GM12878 (cell line): ENCODE results near the gene EDNRB.

ENCODE experiments used
- CTCF ChIP-seq, 3 experiments: IDR thresholded peaks in 2 of 3; conservative IDR thresholded peaks in 1 of 3; 2 replicates each; pipeline ENCODE4 v1.5.1; 2011; ENCODE audit warnings: low read depth in 3 of 3, low read length in 3 of 3, mild to moderate bottlenecking in 3 of 3, control low read depth in 2 of 3, moderate library complexity in 2 of 3, inconsistent platforms in 1 of 3, mixed read lengths in 1 of 3; ENCODE audit not compliant: control insufficient read depth in 2 of 3, insufficient read depth in 1 of 3; ENCODE audit errors: extremely low read depth in 1 of 3
- E2F4 ChIP-seq: IDR thresholded peaks from 2 replicates; pipeline ENCODE4 v1.6.1; 2012; ENCODE audit warnings: low read depth, low read length, improper control_type of control experiment
- MYC ChIP-seq: IDR thresholded peaks from 2 replicates; pipeline ENCODE4 v1.6.1; 2011; ENCODE audit warnings: mild to moderate bottlenecking, low read length, moderate library complexity, inconsistent platforms; ENCODE audit not compliant: insufficient read depth, insufficient replicate concordance, insufficient read length, severe bottlenecking
- NBN ChIP-seq: fragments of 450-650 bp; IDR thresholded peaks from 2 replicates; pipeline ENCODE4 v1.6.1; 2016
- POU2F2 ChIP-seq: IDR thresholded peaks from 3 replicates; pipeline ENCODE4 v1.6.1; 2011; ENCODE audit warnings: low read depth, mild to moderate bottlenecking, low read length, borderline replicate concordance
- RBBP5 ChIP-seq: fragments of 200-600 bp; sonication (generic); conservative IDR thresholded peaks from 2 replicates; pipeline ENCODE4 v1.6.1; 2016
- REST ChIP-seq: IDR thresholded peaks from 2 replicates; pipeline ENCODE4 v1.6.1; 2012; ENCODE audit warnings: mild to moderate bottlenecking, low read depth, low read length
- SMAD1 ChIP-seq: fragments of 450-650 bp; IDR thresholded peaks from 2 replicates; pipeline ENCODE4 v1.6.1; 2018; ENCODE audit warnings: mild to moderate bottlenecking, low read depth; ENCODE audit not compliant: partially characterized antibody
- SREBF2 ChIP-seq: IDR thresholded peaks from 2 replicates; pipeline ENCODE4 v1.6.1; 2012; ENCODE audit warnings: mild to moderate bottlenecking, low read length
- TAF1 ChIP-seq: IDR thresholded peaks from 2 replicates; pipeline ENCODE4 v1.6.1; 2011; ENCODE audit warnings: mild to moderate bottlenecking, low read depth, low read length, borderline replicate concordance
- ZNF274 ChIP-seq: IDR thresholded peaks from one replicate; pipeline ENCODE4 v1.8.0; 2011; ENCODE audit not compliant: insufficient read length, insufficient read depth

- TF ChIP-seq POU2F2 (no peak), CTCF (IDR thresholded peaks at IDR 0.05 in 2 of 3, conservative IDR thresholded peaks at IDR 0.05 in 1 of 3; ENCODE audit: control insufficient read depth in 2 of 3, extremely low read depth in 1 of 3, insufficient read depth in 1 of 3, low read depth in 3 of 3, low read length in 3 of 3) (no peak), E2F4 (no peak), REST (no peak), SMAD1 (no peak), SREBF2 (no peak), TAF1 (no peak), RBBP5 (no peak), ZNF274 (no peak), NBN (no peak), MYC (no peak)
These were observed 22.1 kb downstream of the EDNRB start for GRCh38 chr13:77896536-77896935.
